Activated T-cell treated with anti-CD3 and anti-CD28 coated beads for 24 hours (primary cell): Measurements from ENCODE around the gene ACTR1B.
"Not testable (repeated sequence)": the region's sequence is repeated elsewhere in the genome, so short reads cannot be mapped to it uniquely, and the experiment has no call there.

Experiments used
- DNase-seq: peaks from one replicate; pipeline ENCODE4 v3.0.0-alpha.2; 2020; ENCODE audit warnings: low read depth

Gene ACTR1B

GRCh38 chr2:97615746-97616145 lies 48.1 kb downstream of the ACTR1B start:
- not testable (repeated sequence) for DNase-seq

- not testable (repeated sequence) for DNase-seq
Measured at GRCh38 chr2:97611895-97612294, 51.9 kb downstream of the ACTR1B start.

GRCh38 chr2:97608745-97609144 lies 55.1 kb downstream of the ACTR1B start:
- not testable (repeated sequence) for DNase-seq
